K562 (cell line): ENCODE results near the gene DLGAP1. TPM values are rescaled to one million over a fixed set of nuclear protein-coding genes. Genes with fewer than 3 reads are reported as not detected.

Experiments used
- EP400 ChIP-seq: fragments of 450-650 bp; IDR thresholded peaks from 2 replicates; pipeline ENCODE4 v1.6.1; 2017; ENCODE audit warnings: antibody characterized with exemption, mild to moderate bottlenecking, moderate library complexity
- FOXP1 ChIP-seq: sonication (generic); formaldehyde crosslinking; IDR thresholded peaks from 2 replicates; pipeline ENCODE4 v1.8.0; 2022; ENCODE audit warnings: mild to moderate bottlenecking, missing genetic modification reagents
- HMG20B ChIP-seq: fragments of 250-450 bp; sonication (Bioruptor Pico); IDR thresholded peaks from 2 replicates; pipeline ENCODE4 v1.5.0; 2021; ENCODE audit warnings: mild to moderate bottlenecking
- KLF16 ChIP-seq: IDR thresholded peaks from 2 replicates; pipeline ENCODE4 v1.6.1; 2016; ENCODE audit warnings: antibody characterized with exemption
- MITF ChIP-seq: IDR thresholded peaks from 2 replicates; pipeline ENCODE4 v1.6.1; 2014; ENCODE audit warnings: antibody characterized with exemption
- PCBP2 ChIP-seq: fragments of 200-400 bp; formaldehyde crosslinking; IDR thresholded peaks from 2 replicates; pipeline ENCODE4 v1.6.1; 2018; ENCODE audit warnings: low read length, low read depth, mild to moderate bottlenecking, moderate library complexity; ENCODE audit not compliant: poor library complexity, severe bottlenecking
- PRDM10 ChIP-seq: fragments of 450-650 bp; IDR thresholded peaks from 2 replicates; pipeline ENCODE4 v1.6.1; 2018; ENCODE audit not compliant: partially characterized antibody
- PRPF4 ChIP-seq: fragments of 200-400 bp; formaldehyde crosslinking; IDR thresholded peaks from one replicate; pipeline ENCODE4 v1.6.1; 2017; ENCODE audit warnings: low read length, low read depth, mild to moderate bottlenecking; ENCODE audit not compliant: insufficient read depth, poor library complexity, severe bottlenecking
- RBBP5 ChIP-seq: fragments of 200-600 bp; sonication (generic); IDR thresholded peaks from 2 replicates; pipeline ENCODE4 v1.6.1; 2012; ENCODE audit warnings: borderline replicate concordance, mild to moderate bottlenecking, low read length, control low read depth, inconsistent platforms; ENCODE audit not compliant: insufficient read depth, poor library complexity, severe bottlenecking
- SMARCA5 ChIP-seq: fragments of 450-650 bp; IDR thresholded peaks from 2 replicates; pipeline ENCODE4 v1.6.1; 2016
- SREBF2 ChIP-seq: sonication (generic); formaldehyde crosslinking; IDR thresholded peaks from 2 replicates; pipeline ENCODE4 v1.4.0; 2020; ENCODE audit warnings: mild to moderate bottlenecking, missing genetic modification reagents
- TARDBP ChIP-seq: fragments of 450-650 bp; IDR thresholded peaks from 2 replicates; pipeline ENCODE4 v1.6.1; 2016
- TRIM24 ChIP-seq, 2 experiments: fragments of 450-650 bp; IDR thresholded peaks; 2 replicates each; pipeline ENCODE4 v1.6.1; 2016
- ZBTB26 ChIP-seq: fragments of 450-650 bp; formaldehyde crosslinking; IDR thresholded peaks from 2 replicates; pipeline ENCODE4 v1.4.0; 2022; ENCODE audit warnings: missing genetic modification characterization
- ZEB2 ChIP-seq: fragments of 450-650 bp; IDR thresholded peaks from 2 replicates; pipeline ENCODE4 v1.6.1; 2016
- ZNF143 ChIP-seq: sonication (generic); formaldehyde crosslinking; IDR thresholded peaks from 2 replicates; pipeline ENCODE4 v1.9.0; 2022; ENCODE audit warnings: mild to moderate bottlenecking, missing genetic modification reagents
- ZNF518B ChIP-seq: fragments of 250-450 bp; sonication (Bioruptor Pico); IDR thresholded peaks from 2 replicates; pipeline ENCODE4 v1.5.0; 2021; ENCODE audit warnings: mild to moderate bottlenecking, moderate library complexity
- ZNF561 ChIP-seq: fragments of 450-650 bp; formaldehyde crosslinking; conservative IDR thresholded peaks from 2 replicates; pipeline ENCODE4 v1.4.0; 2020; ENCODE audit warnings: mild to moderate bottlenecking, moderate library complexity
- ZNF764 ChIP-seq: fragments of 250-450 bp; sonication (Bioruptor Pico); IDR thresholded peaks from 2 replicates; pipeline ENCODE4 v1.4.0; 2020; ENCODE audit warnings: low read depth, mild to moderate bottlenecking, moderate library complexity
- ZNF785 ChIP-seq: fragments of 250-450 bp; sonication (Bioruptor Pico); IDR thresholded peaks from 2 replicates; pipeline ENCODE4 v1.4.0; 2020; ENCODE audit warnings: mild to moderate bottlenecking
- polyA plus RNA-seq, 8 experiments: library from polyadenylated mRNA; depleted of rRNA in 4 of 8; stranded (reverse) in 5 of 8; unstranded in 3 of 8; fragments of >200 nt; fragmentation: Nextera tagmentation in 2 of 8; fragmentation: Illumina TruSeq in 1 of 8; extraction: Ambion mirVana in 2 of 8; extraction: Trizol in 1 of 8; gene quantifications; 2 replicates each; pipeline versions ENCODE4 v1.2.1 to v1.2.3, GENCODE V29; 2011 to 2014; ENCODE audit warnings: inconsistent platforms in 1 of 8, missing spikeins in 1 of 8
- total RNA-seq, 7 experiments: library from RNA; depleted of rRNA in 6 of 7; stranded (reverse); fragments of >200 nt in 6 of 7; fragmentation: Illumina TruSeq in 2 of 7; extraction: Trizol in 2 of 7; gene quantifications; 2 replicates each; pipeline versions ENCODE4 v1.2.1 to v1.2.3, GENCODE V29; 2011 to 2021; ENCODE audit warnings: low replicate concordance in 1 of 7

The DLGAP1 gene
- total and polyA plus RNA-seq, 9 of the 15 experiments (the other 6 are each of a cell fraction or from before 2014, with no cell fraction given): 0.04 to 0.22 (median 0.08) TPM

GRCh38 chr18:3703732-3704176 is 751.4 kb downstream of the DLGAP1 start (continued):
- TF ChIP-seq KLF16: 0 out of 2 replicates have a peak, but pooled peaks have one; percentile 33
- TF ChIP-seq TRIM24 (IDR thresholded peaks at IDR 0.05): no peak
- no peak for TF ChIP-seq EP400
- no peak for TF ChIP-seq ZNF785 (CRISPR knock-in tag)
- no peak for TF ChIP-seq FOXP1
- no peak for TF ChIP-seq ZNF518B (CRISPR knock-in tag)
- no peak for TF ChIP-seq HMG20B
- no peak for TF ChIP-seq PRDM10
- TF ChIP-seq PRPF4: no peak
- TF ChIP-seq ZNF561: no peak
- no peak for TF ChIP-seq PCBP2
- no peak for TF ChIP-seq ZBTB26 (CRISPR knock-in tag)
- TF ChIP-seq SMARCA5: no peak
- TF ChIP-seq ZEB2: 0 out of 2 replicates have a peak, but pooled peaks have one; percentile 34
- 0 out of 2 replicates have a peak, but pooled peaks have one; percentile 18 for TF ChIP-seq ZNF143 (CRISPR knock-in tag)
- TF ChIP-seq SREBF2 (CRISPR knock-in tag): no peak
- TF ChIP-seq TARDBP: no peak
- no peak for TF ChIP-seq MITF
- TF ChIP-seq ZNF764 (CRISPR knock-in tag): no peak
- TF ChIP-seq RBBP5: no peak
